SW 1271 (cell line): ENCODE results near the gene IFNGR1.

ENCODE experiments used
- DNase-seq, 2 experiments: peaks; one replicate each; lab custom pipeline; 2025; lab: John Stamatoyannopoulos, UW

Gene IFNGR1

GRCh38 chr6:137155830-137156229 is 63.4 kb downstream of the IFNGR1 start:
- no peak for DNase-seq

DNA sequence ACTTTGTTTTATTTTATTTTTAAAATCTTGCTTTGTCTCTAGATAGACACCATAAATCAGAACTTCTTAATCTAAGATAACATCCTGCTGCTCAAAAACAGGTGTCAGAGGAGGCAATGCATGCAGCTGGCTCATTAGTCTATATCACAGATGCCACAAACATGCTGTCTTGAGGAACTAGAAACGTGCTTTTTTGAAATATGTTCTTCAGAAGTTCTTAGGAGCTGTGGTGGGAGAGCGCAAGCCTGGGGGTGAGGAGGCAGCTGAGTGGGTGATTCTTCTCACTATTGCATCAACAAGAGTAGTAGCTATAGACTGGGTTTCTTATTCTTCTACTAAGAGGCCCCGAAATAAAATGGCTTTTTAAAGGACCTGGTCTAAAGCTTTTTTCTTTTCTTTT is 69.1 kb downstream of the IFNGR1 start:
- no peak for DNase-seq

DNA sequence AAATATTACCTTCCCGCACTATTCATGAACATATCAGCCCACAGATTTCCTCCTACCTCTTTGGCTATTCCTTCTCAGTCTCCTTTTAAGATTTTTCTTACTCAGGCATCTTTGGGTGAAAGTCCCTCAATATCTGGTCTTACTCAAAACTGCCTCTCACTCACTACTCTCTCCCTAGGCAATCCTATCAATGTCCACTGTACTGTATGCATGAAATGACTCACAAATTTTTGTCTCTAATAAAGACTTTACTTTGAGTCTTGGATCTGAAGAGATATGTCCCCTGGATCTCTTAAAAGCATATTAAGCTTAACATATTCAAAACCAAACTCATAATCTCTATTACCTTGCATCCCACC is 70.2 kb downstream of the IFNGR1 start:
- no peak for DNase-seq

- no peak for DNase-seq
These were observed 70.7 kb downstream of the IFNGR1 start for GRCh38 chr6:137148306-137149034.
